HEK293 (cell line): ENCODE measurements around the gene SRGN.

ENCODE experiments used
- CTCF ChIA-PET: fragments of 350-600 bp; formaldehyde crosslinking; extraction: SDS; loops from one replicate; lab custom pipeline; 2021; ENCODE audit warnings: antibody characterized with exemption; lab: Yijun Ruan, JAX
- POLR2A ChIA-PET: fragments of 300-600 bp; formaldehyde crosslinking; extraction: SDS; loops from one replicate; lab custom pipeline; 2020; ENCODE audit warnings: antibody characterized with exemption, inconsistent platforms; lab: Yijun Ruan, JAX
- H3K27ac ChIP-seq: fragments of 200-500 bp; sonication (Bioruptor generic); 2 replicates; pipeline ENCODE4 v1.5.1; 2014; ENCODE audit warnings: low read depth, low read length, control low read depth, inconsistent platforms; ENCODE audit errors: extremely low read depth
- H3K36me3 ChIP-seq, 2 experiments: fragments of 200-500 bp in 1 of 2; sonication (Bioruptor generic) in 1 of 2; 1 replicate in 1 of 2; 2 replicates in 1 of 2; pipeline ENCODE4 v1.5.1; 2014 to 2017; ENCODE audit warnings: inconsistent platforms in 2 of 2, low read length in 2 of 2; ENCODE audit not compliant: control insufficient read depth in 2 of 2, insufficient read depth in 1 of 2
- H3K4me1 ChIP-seq: fragments of 200-500 bp; sonication (Bioruptor generic); 2 replicates; pipeline ENCODE4 v1.5.1; 2014; ENCODE audit warnings: mild to moderate bottlenecking, low read length, inconsistent platforms; ENCODE audit not compliant: control insufficient read depth, insufficient read depth
- H3K4me3 ChIP-seq: 2 replicates; pipeline ENCODE4 v1.5.1; 2011; ENCODE audit warnings: low read depth, mild to moderate bottlenecking, control low read depth, low read length, moderate library complexity
- H3K9me3 ChIP-seq: fragments of 200-500 bp; sonication (Bioruptor generic); 2 replicates; pipeline ENCODE4 v1.5.1; 2014; ENCODE audit warnings: low read depth, low read length, inconsistent platforms; ENCODE audit not compliant: control insufficient read depth, insufficient read depth
- INSM2 ChIP-seq: fragments of 450-650 bp; formaldehyde crosslinking; IDR thresholded peaks from 2 replicates; pipeline ENCODE4 v1.5.1; 2016; ENCODE audit warnings: missing biosample characterization, missing genetic modification characterization
- PRDM10 ChIP-seq: fragments of 450-650 bp; formaldehyde crosslinking; IDR thresholded peaks from 2 replicates; pipeline ENCODE4 v1.5.1; 2016; ENCODE audit warnings: missing biosample characterization, missing genetic modification characterization
- RBAK ChIP-seq: fragments of 450-650 bp; formaldehyde crosslinking; IDR thresholded peaks from 2 replicates; pipeline ENCODE4 v1.5.1; 2016; ENCODE audit warnings: missing biosample characterization, missing genetic modification characterization
- REST ChIP-seq: fragments of 450-650 bp; formaldehyde crosslinking; IDR thresholded peaks from 2 replicates; pipeline ENCODE4 v1.5.1; 2016; ENCODE audit warnings: missing biosample characterization, missing genetic modification characterization
- YY1 ChIP-seq: fragments of 450-650 bp; formaldehyde crosslinking; IDR thresholded peaks from 2 replicates; pipeline ENCODE4 v1.5.1; 2018; ENCODE audit warnings: missing biosample characterization, missing genetic modification characterization
- ZBTB10 ChIP-seq: fragments of 450-650 bp; formaldehyde crosslinking; IDR thresholded peaks from 2 replicates; pipeline ENCODE4 v1.5.1; 2016; ENCODE audit warnings: missing biosample characterization, missing genetic modification characterization
- ZBTB7A ChIP-seq: fragments of 450-650 bp; formaldehyde crosslinking; IDR thresholded peaks from 2 replicates; pipeline ENCODE4 v1.5.1; 2016; ENCODE audit warnings: low read depth, missing biosample characterization, missing genetic modification characterization
- ZFP37 ChIP-seq: fragments of 450-650 bp; formaldehyde crosslinking; IDR thresholded peaks from 2 replicates; pipeline ENCODE4 v1.5.1; 2016; ENCODE audit warnings: missing biosample characterization, missing genetic modification characterization
- ZNF174 ChIP-seq: fragments of 450-650 bp; formaldehyde crosslinking; IDR thresholded peaks from 2 replicates; pipeline ENCODE4 v1.5.0; 2017; ENCODE audit warnings: missing biosample characterization, mild to moderate bottlenecking, missing genetic modification characterization
- ZNF221 ChIP-seq: fragments of 450-650 bp; formaldehyde crosslinking; IDR thresholded peaks from 2 replicates; pipeline ENCODE4 v1.5.1; 2017; ENCODE audit warnings: missing biosample characterization, missing genetic modification characterization, borderline replicate concordance
- ZNF302 ChIP-seq: fragments of 450-650 bp; formaldehyde crosslinking; IDR thresholded peaks from 2 replicates; pipeline ENCODE4 v1.5.1; 2016; ENCODE audit warnings: missing biosample characterization, missing genetic modification characterization, low read depth
- ZNF366 ChIP-seq: fragments of 450-650 bp; formaldehyde crosslinking; conservative IDR thresholded peaks from 2 replicates; pipeline ENCODE4 v1.5.1; 2016; ENCODE audit warnings: missing biosample characterization, missing genetic modification characterization
- ZNF416 ChIP-seq: fragments of 450-650 bp; formaldehyde crosslinking; IDR thresholded peaks from 2 replicates; pipeline ENCODE4 v1.5.1; 2016; ENCODE audit warnings: missing biosample characterization, missing genetic modification characterization
- ZNF488 ChIP-seq: fragments of 450-650 bp; formaldehyde crosslinking; IDR thresholded peaks from 2 replicates; pipeline ENCODE4 v1.5.1; 2016; ENCODE audit warnings: missing biosample characterization, missing genetic modification characterization
- ZNF555 ChIP-seq: fragments of 450-650 bp; formaldehyde crosslinking; conservative IDR thresholded peaks from 2 replicates; pipeline ENCODE4 v1.5.1; 2017; ENCODE audit warnings: missing biosample characterization, mild to moderate bottlenecking, missing genetic modification characterization, inconsistent platforms
- ZNF768 ChIP-seq: fragments of 450-650 bp; formaldehyde crosslinking; IDR thresholded peaks from 2 replicates; pipeline ENCODE4 v1.5.1; 2018; ENCODE audit warnings: missing biosample characterization, mild to moderate bottlenecking, missing genetic modification characterization
- ZNF785 ChIP-seq: fragments of 450-650 bp; formaldehyde crosslinking; IDR thresholded peaks from 2 replicates; pipeline ENCODE4 v1.5.1; 2016; ENCODE audit warnings: missing biosample characterization, missing genetic modification characterization

The SRGN gene

GRCh38 chr10:69071610-69072009 is 16.3 kb upstream of the SRGN start (continued):
- no peak for TF ChIP-seq ZFP37 (tag by site-specific recombination)
- no peak for TF ChIP-seq ZNF174 (tag by site-specific recombination)
- no peak for TF ChIP-seq RBAK (tag by site-specific recombination)
- no peak for TF ChIP-seq REST (tag by site-specific recombination)
- TF ChIP-seq ZBTB7A (tag by site-specific recombination), result no peak
- TF ChIP-seq YY1 (tag by site-specific recombination), result no peak

GRCh38 chr10:69073026-69073425 is 14.9 kb upstream of the SRGN start:
- ChIA-PET CTCF (interaction anchor here (0.6 kb wide), 1 partner anchor 1195 kb away, joined by 3 read pairs; no protein-coding TSS in a partner anchor), POLR2A (no interaction called here)
- no peaks in the 10 kb centered on the region for H3K36me3 ChIP-seq
- no peak overlapping the region for H3K4me3 ChIP-seq
- no peaks in the 10 kb centered on the region for H3K4me1 ChIP-seq
- no peak overlapping the region for H3K27ac ChIP-seq
- no peak for TF ChIP-seq ZNF555 (tag by site-specific recombination)
- no peak for TF ChIP-seq ZNF221
- TF ChIP-seq INSM2 (tag by site-specific recombination), result no peak
- no peak for TF ChIP-seq ZNF366 (tag by site-specific recombination)
- TF ChIP-seq ZNF768 (tag by site-specific recombination), result no peak
- no peak for TF ChIP-seq ZNF785
- TF ChIP-seq PRDM10 (tag by site-specific recombination), result no peak
- TF ChIP-seq ZBTB10, result no peak
- no peak for TF ChIP-seq ZNF488 (tag by site-specific recombination)
- no peak for TF ChIP-seq ZNF302
- no peak for TF ChIP-seq ZNF416
- H3K9me3 ChIP-seq, result no peaks in the 10 kb centered on the region
